ENCODE results near the gene PTPRM.
A peak's percentile ranks its signal among the peaks of the same experiment; 100 is the strongest.

The PTPRM gene

GRCh38 chr18:7871560-7872456, 304.7 kb downstream of the PTPRM start:
- no peak for DNase-seq

- DNase-seq = peak; percentile 29 to 58
These were observed 305.5 kb downstream of the PTPRM start for GRCh38 chr18:7872569-7872968.

GRCh38 chr18:7873316-7873715, 306.2 kb downstream of the PTPRM start:
- no peak for DNase-seq

GRCh38 chr18:7876354-7877104, 309.4 kb downstream of the PTPRM start:
- no peak for DNase-seq

- DNase-seq = no peak
These were observed 310.5 kb downstream of the PTPRM start for GRCh38 chr18:7877609-7878008.

GRCh38 chr18:7878265-7879211, 311.4 kb downstream of the PTPRM start:
- no peak for DNase-seq

- no peak for DNase-seq
These were observed 312.6 kb downstream of the PTPRM start for GRCh38 chr18:7879717-7880116.

GRCh38 chr18:7885865-7886264, 318.7 kb downstream of the PTPRM start:
- DNase-seq = no peak

GRCh38 chr18:7886436-7886835, 319.3 kb downstream of the PTPRM start:
- no peak for DNase-seq

- no peak for DNase-seq
These were observed 322.4 kb downstream of the PTPRM start for GRCh38 chr18:7889515-7889914.

GRCh38 chr18:7890075-7890474, 323.0 kb downstream of the PTPRM start:
- DNase-seq = no peak

- no peak for DNase-seq
These were observed 325.4 kb downstream of the PTPRM start for GRCh38 chr18:7892556-7892955.

- no peak for DNase-seq
These were observed 327.5 kb downstream of the PTPRM start for GRCh38 chr18:7894592-7894991.

- no peak for DNase-seq
These were observed 328.2 kb downstream of the PTPRM start for GRCh38 chr18:7895346-7895745.

GRCh38 chr18:7896161-7896560, 329.0 kb downstream of the PTPRM start:
- DNase-seq = no peak

- DNase-seq = no peak
These were observed 329.8 kb downstream of the PTPRM start for GRCh38 chr18:7896805-7897518.

- DNase-seq = no peak
These were observed 331.1 kb downstream of the PTPRM start for GRCh38 chr18:7898181-7898580.

GRCh38 chr18:7899078-7899477, 332.0 kb downstream of the PTPRM start:
- DNase-seq = no peak

- DNase-seq = no peak
These were observed 333.0 kb downstream of the PTPRM start for GRCh38 chr18:7900091-7900490.

GRCh38 chr18:7901657-7902056, 334.5 kb downstream of the PTPRM start:
- no peak for DNase-seq

GRCh38 chr18:7902399-7902839, 335.3 kb downstream of the PTPRM start:
- DNase-seq = no peak

GRCh38 chr18:7904529-7904928, 337.4 kb downstream of the PTPRM start:
- no peak for DNase-seq

Data from SHP77 (cell line).